Right lobe of liver (tissue), 6 donors: ENCODE data around the gene POLN. TPM values are rescaled to one million over a fixed set of nuclear protein-coding genes. Genes with fewer than 3 reads are reported as not detected.
"Not testable (repeated sequence)": the region's sequence is repeated elsewhere in the genome, so short reads cannot be mapped to it uniquely, and the experiment has no call there.

Source experiments
- ATAC-seq, 4 donors: fragments of 200-7000 bp; cut with Tn5 transposase; one replicate each; pipeline ENCODE4 v1.9.1; 2020; ENCODE audit warnings: mild to moderate bottlenecking in 4 of 4, moderate library complexity in 4 of 4
- DNase-seq, 3 donors: peaks; one replicate each; pipeline ENCODE4 v3.0.0-alpha.2; 2020
- H3K27ac ChIP-seq, 3 donors: fragments of 200-600 bp; one replicate each; pipeline ENCODE4 v1.8.0; 2022
- H3K27me3 ChIP-seq, 2 donors: fragments of 200-600 bp; one replicate each; pipeline ENCODE4 v1.8.0; 2022
- H3K36me3 ChIP-seq, 4 donors: fragments of 200-600 bp; sonication (generic) in 1 of 4; one replicate each; pipeline versions ENCODE4 v1.5.1 to v1.8.0; 2017 to 2022; ENCODE audit warnings: control low read depth in 1 of 4
- H3K4me1 ChIP-seq, 4 donors: fragments of 200-600 bp; sonication (generic) in 1 of 4; one replicate each; pipeline versions ENCODE4 v1.5.1 to v1.8.0; 2017 to 2022; ENCODE audit warnings: control low read depth in 1 of 4
- H3K4me3 ChIP-seq, 3 donors: fragments of 200-600 bp; one replicate each; pipeline ENCODE4 v1.8.0; 2022
- H3K9me3 ChIP-seq, 4 donors: fragments of 200-600 bp; sonication (generic) in 1 of 4; one replicate each; pipeline versions ENCODE4 v1.5.1 to v1.8.0; 2017 to 2022; ENCODE audit warnings: control low read depth in 1 of 4
- POLR2A ChIP-seq: fragments of 450-650 bp; IDR thresholded peaks from one replicate; pipeline ENCODE4 v1.6.1; 2017; ENCODE audit warnings: antibody characterized with exemption, mild to moderate bottlenecking
- WGBS: methylation state at CpG from one replicate; pipeline ENCODE4 v1.1.6; 2018; ENCODE audit warnings: low coverage, low lambda C conversion rate; ENCODE audit not compliant: insufficient coverage; ENCODE audit errors: missing lambda C conversion rate; 5-methylcytosine and 5-hydroxymethylcytosine counted together
- intact Hi-C, 2 donors: fragments of 100-400 bp; cut with DNase I; formaldehyde crosslinking; loops; one replicate each; pipeline versions ENCODE4 v1.11.2 to v1.14.1; 2022
- total RNA-seq, 6 experiments: library from RNA; depleted of rRNA in 2 of 6; stranded (reverse); fragments of >200 nt in 2 of 6; fragmentation: NEBNext Ultra II Directional in 3 of 6; extraction: Animal tissue kit (Norgen Biotek cat#: 25700) in 3 of 6; gene quantifications; one replicate each; pipeline versions ENCODE4 v1.1.0 to v1.2.4, GENCODE V29; 2016 to 2023
- TF ChIP-seq, protein P1 (sequence below), 4 donors: fragments of 200-600 bp in 3 of 4; fragments of 450-650 bp in 1 of 4; IDR thresholded peaks; one replicate each; pipeline versions ENCODE4 v1.5.1 to v1.8.0; 2016 to 2022; ENCODE audit warnings: antibody characterized with exemption in 4 of 4, mild to moderate bottlenecking in 2 of 4
- donor health status: DM: no; HTN: yes; CAD: no.
- donor health status: DM: no; HTN: no; CAD: no.
- donor health status: DM: no; HTN: no; CAD: no.
- donor health status: DM: no; HTN: yes; CAD: no.
- donor health status: DM: no; HTN: yes; CAD: no.

Gene POLN
- total RNA-seq, 6 experiments from 2014 or later: 0.87 to 2.5 (median 1.4) TPM

DNA sequence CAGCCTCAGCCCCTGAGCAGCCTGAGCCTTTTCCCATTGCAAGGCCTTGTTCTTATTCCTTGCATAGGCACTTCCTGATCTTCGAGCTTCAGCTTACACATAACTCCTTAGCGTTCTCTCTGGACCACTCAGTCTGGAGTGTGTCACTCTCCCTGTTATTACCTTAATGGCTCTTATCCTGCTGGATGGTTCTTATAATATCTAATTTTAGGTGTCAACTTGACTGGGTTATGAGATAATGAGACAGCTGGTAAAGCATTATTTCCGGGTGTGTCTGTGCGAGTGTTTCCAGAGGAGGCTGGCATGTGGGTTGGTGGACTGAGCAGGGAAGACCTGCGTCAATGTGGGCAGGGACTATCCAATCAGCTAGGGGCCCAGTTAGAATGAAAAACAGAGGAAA lies 75.7 kb downstream of the POLN start:
- no peaks in the 10 kb centered on the region for H3K4me1 ChIP-seq
- H3K27me3 ChIP-seq: no peaks in the 10 kb centered on the region
- 90% methylated on average over 4 of the region's 5 CpGs for WGBS
- TF ChIP-seq POLR2A: no peak
- TF ChIP-seq, protein P1, sequence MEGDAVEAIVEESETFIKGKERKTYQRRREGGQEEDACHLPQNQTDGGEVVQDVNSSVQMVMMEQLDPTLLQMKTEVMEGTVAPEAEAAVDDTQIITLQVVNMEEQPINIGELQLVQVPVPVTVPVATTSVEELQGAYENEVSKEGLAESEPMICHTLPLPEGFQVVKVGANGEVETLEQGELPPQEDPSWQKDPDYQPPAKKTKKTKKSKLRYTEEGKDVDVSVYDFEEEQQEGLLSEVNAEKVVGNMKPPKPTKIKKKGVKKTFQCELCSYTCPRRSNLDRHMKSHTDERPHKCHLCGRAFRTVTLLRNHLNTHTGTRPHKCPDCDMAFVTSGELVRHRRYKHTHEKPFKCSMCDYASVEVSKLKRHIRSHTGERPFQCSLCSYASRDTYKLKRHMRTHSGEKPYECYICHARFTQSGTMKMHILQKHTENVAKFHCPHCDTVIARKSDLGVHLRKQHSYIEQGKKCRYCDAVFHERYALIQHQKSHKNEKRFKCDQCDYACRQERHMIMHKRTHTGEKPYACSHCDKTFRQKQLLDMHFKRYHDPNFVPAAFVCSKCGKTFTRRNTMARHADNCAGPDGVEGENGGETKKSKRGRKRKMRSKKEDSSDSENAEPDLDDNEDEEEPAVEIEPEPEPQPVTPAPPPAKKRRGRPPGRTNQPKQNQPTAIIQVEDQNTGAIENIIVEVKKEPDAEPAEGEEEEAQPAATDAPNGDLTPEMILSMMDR (IDR thresholded peaks at IDR 0.05): no peak
- no peak for ATAC-seq
- intact Hi-C loops: no loop called here
- no peak overlapping the region for H3K27ac ChIP-seq
- H3K9me3 ChIP-seq: no peaks in the 10 kb centered on the region
- no peak overlapping the region for H3K4me3 ChIP-seq
- DNase-seq: no peak
- peaks cover 0 to 3% (median 0%) of the 10 kb centered on the region in 4 donors for H3K36me3 ChIP-seq

DNA sequence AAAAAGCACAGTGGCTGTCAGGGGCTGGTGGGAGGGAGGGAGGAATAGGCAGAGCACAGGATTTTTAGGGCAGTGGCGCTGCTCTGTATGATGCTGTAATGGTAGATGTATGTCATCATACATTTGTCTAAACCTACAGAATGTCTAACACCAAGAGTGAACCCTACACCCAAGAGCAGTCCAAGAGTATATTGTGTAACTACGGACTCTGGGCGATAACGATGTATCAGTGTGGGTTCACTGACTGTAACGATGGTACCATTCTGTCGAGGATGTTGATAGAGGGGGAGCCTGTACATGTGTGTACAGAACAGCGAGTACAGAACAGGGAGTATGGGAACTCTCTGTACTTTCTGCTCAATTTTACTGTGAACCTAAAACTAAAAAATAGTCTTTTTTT lies 76.5 kb downstream of the POLN start:
- intact Hi-C loops: no loop called here
- Histone ChIP-seq H3K27me3 (no peaks in the 10 kb centered on the region), H3K27ac (no peak overlapping the region), H3K4me3 (no peak overlapping the region), H3K36me3 (peaks cover 0 to under 1% (median 0%) of the 10 kb centered on the region in 4 donors), H3K4me1 (no peaks in the 10 kb centered on the region), H3K9me3 (no peaks in the 10 kb centered on the region)
- TF ChIP-seq, protein P1 (IDR thresholded peaks at IDR 0.05): no peak
- TF ChIP-seq POLR2A: no peak
- ATAC-seq: no peak
- no peak for DNase-seq
- WGBS: 93% methylated on average over 5 of the region's 7 CpGs

DNA sequence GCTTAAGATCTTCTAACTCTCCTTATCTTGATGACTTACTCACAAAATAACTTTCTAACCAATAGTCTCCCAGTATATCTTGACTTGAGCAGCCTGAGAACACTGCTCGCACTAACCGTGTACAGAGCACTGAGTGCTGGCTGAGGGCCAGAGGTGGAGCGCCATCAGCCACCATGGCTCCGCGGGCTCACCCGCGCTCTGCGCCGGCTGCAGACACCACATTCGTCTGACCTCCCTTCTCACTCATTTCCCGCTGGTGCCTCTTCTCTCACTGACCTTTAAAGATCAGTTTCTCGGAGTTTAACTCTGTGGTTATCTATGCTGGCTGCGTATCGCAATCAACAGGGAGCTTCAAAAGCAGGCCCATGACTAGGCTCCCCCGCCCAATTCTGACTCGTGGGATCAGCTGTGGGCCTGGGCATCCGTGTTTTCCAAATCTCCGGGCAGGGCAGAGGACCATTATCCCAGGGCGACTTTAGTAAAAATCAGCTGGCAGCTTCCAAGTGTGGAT lies 78.6 kb downstream of the POLN start:
- no peak for TF ChIP-seq POLR2A
- TF ChIP-seq, protein P1 (IDR thresholded peaks at IDR 0.05): no peak
- H3K4me3 ChIP-seq: no peak overlapping the region
- H3K36me3 ChIP-seq: no peaks in the 10 kb centered on the region
- WGBS: 76% methylated on average over 13 of the region's 19 CpGs
- H3K9me3 ChIP-seq: no peaks in the 10 kb centered on the region
- DNase-seq (no peak), ATAC-seq (peak in 1 of 4 donors; percentile 25)
- no peaks in the 10 kb centered on the region for H3K27me3 ChIP-seq
- intact Hi-C loops: no loop called here
- H3K27ac ChIP-seq: no peak overlapping the region
- H3K4me1 ChIP-seq: no peaks in the 10 kb centered on the region

DNA sequence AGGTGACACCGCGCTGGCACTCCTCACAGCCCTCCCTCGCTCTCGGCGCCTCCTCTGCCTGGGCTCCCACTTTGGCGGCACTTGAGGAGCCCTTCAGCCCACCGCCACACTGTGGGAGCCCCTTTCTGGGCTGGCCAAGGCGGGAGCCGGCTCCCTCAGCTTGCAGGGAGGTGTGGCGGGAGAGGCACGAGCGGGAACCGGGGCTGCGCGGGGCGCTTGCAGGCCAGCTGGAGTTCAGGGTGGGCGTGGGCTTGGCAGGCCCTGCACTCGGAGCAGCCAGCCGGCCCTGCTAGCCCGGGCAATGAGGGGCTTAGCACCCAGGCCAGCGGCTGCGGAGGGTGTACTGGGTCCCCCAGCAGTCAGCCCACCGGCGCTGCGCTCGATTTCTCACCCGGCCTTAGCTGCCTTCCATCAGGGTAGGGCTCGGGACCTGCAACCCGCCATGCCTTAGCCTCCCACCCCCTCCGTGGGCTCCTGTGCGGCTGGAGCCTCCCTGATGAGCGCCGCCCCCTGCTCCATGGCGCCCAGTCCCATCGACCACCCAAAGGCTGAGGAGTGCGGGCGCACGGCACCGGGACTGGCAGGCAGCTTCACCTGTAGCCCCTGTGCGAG lies 80.7 kb downstream of the POLN start:
- intact Hi-C loops, DNase-seq, H3K9me3 ChIP-seq, H3K27me3 ChIP-seq, H3K4me3 ChIP-seq, ATAC-seq, H3K36me3 ChIP-seq, H3K27ac ChIP-seq, H3K4me1 ChIP-seq: not testable (repeated sequence)
- 50% methylated on average over 2 of the region's 40 CpGs for WGBS

DNA sequence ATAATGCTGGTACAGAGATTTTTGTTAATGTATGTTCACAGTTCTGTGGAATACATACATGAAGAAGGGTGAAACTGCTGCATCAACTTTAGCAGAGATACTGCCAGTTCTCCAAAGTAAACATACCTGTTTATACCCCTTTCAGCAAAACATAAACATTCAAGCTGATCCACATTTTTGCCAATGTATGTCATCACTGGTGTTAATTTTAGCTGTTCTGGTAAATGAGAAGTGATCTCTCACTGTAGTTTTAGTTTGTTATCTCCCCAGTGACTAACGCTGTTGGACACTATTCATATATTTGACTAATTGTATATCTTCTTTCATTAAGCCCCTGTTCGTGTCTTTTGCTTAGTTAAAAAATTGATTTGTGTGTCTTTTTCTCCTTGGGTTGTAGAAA lies 82.0 kb downstream of the POLN start:
- H3K9me3 ChIP-seq: no peaks in the 10 kb centered on the region
- ATAC-seq: no peak
- intact Hi-C loops: no loop called here
- H3K27ac ChIP-seq: no peak overlapping the region
- no peak overlapping the region for H3K4me3 ChIP-seq
- 78% methylated on average over 2 of the region's 2 CpGs for WGBS
- DNase-seq: no peak
- TF ChIP-seq, protein P1 (IDR thresholded peaks at IDR 0.05): no peak
- TF ChIP-seq POLR2A: no peak
- no peaks in the 10 kb centered on the region for H3K4me1 ChIP-seq
- no peaks in the 10 kb centered on the region for H3K27me3 ChIP-seq
- no peaks in the 10 kb centered on the region for H3K36me3 ChIP-seq
